ENCODE data around the gene SMYD3. TPM values are rescaled to one million over a fixed set of nuclear protein-coding genes. Genes with fewer than 3 reads are reported as not detected.

SMYD3 gene
- total RNA-seq, 2 experiments from 2014 or later: 21.3 to 21.4 TPM

- intact Hi-C loops (cut with micrococcal nuclease): no loop called here
- CTCF ChIA-PET: no interaction called here
- Mint-ChIP-seq H3K4me1 (ENCODE audit: low read depth) (no peaks in the 10 kb centered on the region), H3K9me3 (no peaks in the 10 kb centered on the region), H3K4me3 (no peak overlapping the region), H3K36me3 (ENCODE audit: low read depth) (no peaks in the 10 kb centered on the region), H3K27ac (no peak overlapping the region), H3K27me3 (ENCODE audit: low read depth) (no peaks in the 10 kb centered on the region)
- no peak for DNase-seq
These were observed 505.8 kb downstream of the SMYD3 start for GRCh38 chr1:246001142-246001836.

GRCh38 chr1:246000638-246001015 is 506.5 kb downstream of the SMYD3 start:
- Mint-ChIP-seq H3K4me1 (ENCODE audit: low read depth) (no peaks in the 10 kb centered on the region), H3K27me3 (ENCODE audit: low read depth) (no peaks in the 10 kb centered on the region), H3K27ac (no peak overlapping the region), H3K9me3 (no peaks in the 10 kb centered on the region), H3K4me3 (no peak overlapping the region), H3K36me3 (ENCODE audit: low read depth) (no peaks in the 10 kb centered on the region)
- CTCF ChIA-PET: no interaction called here
- DNase-seq: no peak
- intact Hi-C loops (cut with micrococcal nuclease): no loop called here

- Mint-ChIP-seq H3K9me3 (no peaks in the 10 kb centered on the region), H3K27me3 (ENCODE audit: low read depth) (no peaks in the 10 kb centered on the region), H3K27ac (no peak overlapping the region), H3K4me1 (ENCODE audit: low read depth) (no peaks in the 10 kb centered on the region), H3K4me3 (no peak overlapping the region), H3K36me3 (ENCODE audit: low read depth) (no peaks in the 10 kb centered on the region)
- DNase-seq: no peak
- CTCF ChIA-PET: interaction anchor here (0.6 to 0.9 kb wide), 2 partner anchors 18 to 597 kb away, joined by 3 to 5 read pairs; no protein-coding TSS in a partner anchor
- intact Hi-C loops (cut with micrococcal nuclease): no loop called here
These were observed 507.1 kb downstream of the SMYD3 start for GRCh38 chr1:245999697-246000637.

- no peak for DNase-seq
- Mint-ChIP-seq H3K4me1 (ENCODE audit: low read depth) (no peaks in the 10 kb centered on the region), H3K4me3 (no peak overlapping the region), H3K36me3 (ENCODE audit: low read depth) (no peaks in the 10 kb centered on the region), H3K27me3 (ENCODE audit: low read depth) (no peaks in the 10 kb centered on the region), H3K9me3 (no peaks in the 10 kb centered on the region), H3K27ac (no peak overlapping the region)
- CTCF ChIA-PET: no interaction called here
- intact Hi-C loops (cut with micrococcal nuclease): no loop called here
These were observed 509.4 kb downstream of the SMYD3 start for GRCh38 chr1:245997471-245998258.

- no peaks in the 10 kb centered on the region for H3K9me3 Mint-ChIP-seq
- H3K4me3 Mint-ChIP-seq: no peak overlapping the region
- H3K4me1 Mint-ChIP-seq (ENCODE audit: low read depth): no peaks in the 10 kb centered on the region
- no peaks in the 10 kb centered on the region for H3K36me3 Mint-ChIP-seq (ENCODE audit: low read depth)
- intact Hi-C loops (cut with micrococcal nuclease): no loop called here
- H3K27me3 Mint-ChIP-seq (ENCODE audit: low read depth): no peaks in the 10 kb centered on the region
- DNase-seq: no peak
- CTCF ChIA-PET: no interaction called here
- no peak overlapping the region for H3K27ac Mint-ChIP-seq
These were observed 510.3 kb downstream of the SMYD3 start for GRCh38 chr1:245996811-245997210.

- CTCF ChIA-PET: no interaction called here
- H3K27me3 Mint-ChIP-seq (ENCODE audit: low read depth): no peaks in the 10 kb centered on the region
- no peak overlapping the region for H3K27ac Mint-ChIP-seq
- H3K4me1 Mint-ChIP-seq (ENCODE audit: low read depth): no peaks in the 10 kb centered on the region
- intact Hi-C loops (cut with micrococcal nuclease): no loop called here
- no peaks in the 10 kb centered on the region for H3K36me3 Mint-ChIP-seq (ENCODE audit: low read depth)
- no peak for DNase-seq
- no peak overlapping the region for H3K4me3 Mint-ChIP-seq
- H3K9me3 Mint-ChIP-seq: no peaks in the 10 kb centered on the region
These were observed 511.6 kb downstream of the SMYD3 start for GRCh38 chr1:245995474-245995873.

GRCh38 chr1:245991266-245991665 is 515.8 kb downstream of the SMYD3 start:
- Mint-ChIP-seq H3K9me3 (no peaks in the 10 kb centered on the region), H3K27ac (no peak overlapping the region), H3K27me3 (ENCODE audit: low read depth) (no peaks in the 10 kb centered on the region), H3K4me3 (no peak overlapping the region), H3K36me3 (ENCODE audit: low read depth) (peaks cover 3% of the 10 kb centered on the region), H3K4me1 (ENCODE audit: low read depth) (no peaks in the 10 kb centered on the region)
- CTCF ChIA-PET: interaction anchor here (1.4 kb wide), 1 partner anchor 460 kb away, joined by 4 read pairs; no protein-coding TSS in a partner anchor
- DNase-seq: no peak
- intact Hi-C loops (cut with micrococcal nuclease): no loop called here

GRCh38 chr1:245990315-245991022 is 516.6 kb downstream of the SMYD3 start:
- Mint-ChIP-seq H3K4me3 (no peak overlapping the region), H3K9me3 (no peaks in the 10 kb centered on the region), H3K4me1 (ENCODE audit: low read depth) (no peaks in the 10 kb centered on the region), H3K36me3 (ENCODE audit: low read depth) (peaks cover 3% of the 10 kb centered on the region), H3K27me3 (ENCODE audit: low read depth) (no peaks in the 10 kb centered on the region), H3K27ac (no peak overlapping the region)
- DNase-seq: no peak
- CTCF ChIA-PET: interaction anchor here (1.0 to 1.4 kb wide), 2 partner anchors 13 to 461 kb away, joined by 3 to 4 read pairs; no protein-coding TSS in a partner anchor
- intact Hi-C loops (cut with micrococcal nuclease): no loop called here

- no peak for DNase-seq
- intact Hi-C loops (cut with micrococcal nuclease): no loop called here
- Mint-ChIP-seq H3K27ac (no peak overlapping the region), H3K4me3 (no peak overlapping the region), H3K4me1 (ENCODE audit: low read depth) (peaks cover 3% of the 10 kb centered on the region), H3K27me3 (ENCODE audit: low read depth) (no peaks in the 10 kb centered on the region), H3K36me3 (ENCODE audit: low read depth) (peaks cover 4% of the 10 kb centered on the region), H3K9me3 (no peaks in the 10 kb centered on the region)
- CTCF ChIA-PET: no interaction called here
These were observed 518.5 kb downstream of the SMYD3 start for GRCh38 chr1:245988393-245989078.

- Mint-ChIP-seq H3K9me3 (no peaks in the 10 kb centered on the region), H3K4me3 (no peak overlapping the region), H3K4me1 (ENCODE audit: low read depth) (peaks cover 3% of the 10 kb centered on the region), H3K27ac (no peak overlapping the region), H3K27me3 (ENCODE audit: low read depth) (no peaks in the 10 kb centered on the region), H3K36me3 (ENCODE audit: low read depth) (peaks cover 4% of the 10 kb centered on the region)
- intact Hi-C loops (cut with micrococcal nuclease): no loop called here
- no peak for DNase-seq
- CTCF ChIA-PET: no interaction called here
These were observed 519.1 kb downstream of the SMYD3 start for GRCh38 chr1:245987997-245988392.

GRCh38 chr1:245987577-245987976 is 519.5 kb downstream of the SMYD3 start:
- no peaks in the 10 kb centered on the region for H3K9me3 Mint-ChIP-seq
- no peak overlapping the region for H3K4me3 Mint-ChIP-seq
- intact Hi-C loops (cut with micrococcal nuclease): no loop called here
- no peak for DNase-seq
- CTCF ChIA-PET: no interaction called here
- no peak overlapping the region for H3K27ac Mint-ChIP-seq
- H3K36me3 Mint-ChIP-seq (ENCODE audit: low read depth): peaks cover 4% of the 10 kb centered on the region
- no peaks in the 10 kb centered on the region for H3K27me3 Mint-ChIP-seq (ENCODE audit: low read depth)
- H3K4me1 Mint-ChIP-seq (ENCODE audit: low read depth): peaks cover 3% of the 10 kb centered on the region

Data from activated naive CD4-positive, alpha-beta T cell treated with anti-CD3 and anti-CD28 coated beads for 36 hours (primary cell).